Gastrocnemius medialis (tissue), 4 donors: ENCODE measurements around the gene DRC7.

Experiments used
- CTCF ChIP-seq, 5 experiments: fragments of 450-650 bp in 3 of 5; fragments of 200-600 bp in 2 of 5; sonication (generic) in 2 of 5; IDR thresholded peaks in 4 of 5; conservative IDR thresholded peaks in 1 of 5; 1 replicate in 4 of 5; 2 replicates in 1 of 5; pipeline ENCODE4 v1.5.1; 2016 to 2019; ENCODE audit warnings: antibody characterized with exemption in 5 of 5, mild to moderate bottlenecking in 3 of 5, moderate library complexity in 3 of 5
- POLR2A ChIP-seq, 2 donors: fragments of 450-650 bp; IDR thresholded peaks; one replicate each; pipeline ENCODE4 v1.6.1; 2017; ENCODE audit warnings: antibody characterized with exemption in 2 of 2, mild to moderate bottlenecking in 2 of 2, moderate library complexity in 2 of 2

GRCh38 chr16:57687363-57687929 lies 7.2 kb upstream of the DRC7 start:
- TF ChIP-seq CTCF (IDR thresholded peaks at IDR 0.05 in 4 of 5, conservative IDR thresholded peaks at IDR 0.05 in 1 of 5) (no peak), POLR2A (IDR thresholded peaks at IDR 0.05) (no peak)
